Coronary artery (tissue), 2 donors: ENCODE measurements around the gene PADI1.

ENCODE experiments used
- DNase-seq: peaks from one replicate; pipeline ENCODE4 v3.0.0-alpha.2; 2017; ENCODE audit warnings: low spot score
- H3K27ac ChIP-seq, 2 donors: fragments of 200-600 bp; sonication (generic); one replicate each; pipeline ENCODE4 v1.5.1; 2016 to 2019
- H3K4me3 ChIP-seq: fragments of 200-600 bp; sonication (generic); 2 replicates; pipeline ENCODE4 v1.5.1; 2016; ENCODE audit warnings: mild to moderate bottlenecking, moderate library complexity
- CTCF ChIP-seq: fragments of 200-600 bp; sonication (generic); IDR thresholded peaks from one replicate; pipeline ENCODE4 v1.5.1; 2019; ENCODE audit warnings: antibody characterized with exemption

Gene PADI1

GRCh38 chr1:17162941-17163340, 42.0 kb upstream of the PADI1 start:
- Histone ChIP-seq H3K4me3 (no peak overlapping the region), H3K27ac (no peak overlapping the region)
- no peak for TF ChIP-seq CTCF
- peak; percentile 49 for DNase-seq

DNA sequence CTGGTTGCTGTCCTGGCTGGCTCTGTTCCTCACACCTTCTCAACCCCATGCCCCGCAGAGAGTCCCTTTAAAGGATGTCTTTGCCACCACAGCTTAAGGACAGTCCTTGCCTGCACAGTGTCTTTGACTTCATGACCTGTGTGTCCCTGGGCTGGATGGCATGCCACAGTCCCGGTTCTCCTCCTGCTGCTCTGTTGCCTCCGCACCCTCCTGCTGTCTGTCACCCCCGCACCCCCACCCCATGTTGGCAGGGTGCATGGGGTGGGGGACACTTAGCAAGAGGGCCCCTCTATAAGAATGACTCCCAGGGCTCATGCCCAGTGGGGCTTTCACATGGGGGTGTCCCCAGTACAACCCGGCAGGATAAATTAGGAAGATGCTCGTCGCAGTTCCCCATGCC, 41.6 kb upstream of the PADI1 start:
- Histone ChIP-seq H3K27ac (no peak overlapping the region), H3K4me3 (no peak overlapping the region)
- DNase-seq: peak; percentile 62
- TF ChIP-seq CTCF: no peak

GRCh38 chr1:17163789-17164666, 40.9 kb upstream of the PADI1 start:
- TF ChIP-seq CTCF: no peak
- Histone ChIP-seq H3K27ac (no peak overlapping the region), H3K4me3 (no peak overlapping the region)
- no peak for DNase-seq

DNA sequence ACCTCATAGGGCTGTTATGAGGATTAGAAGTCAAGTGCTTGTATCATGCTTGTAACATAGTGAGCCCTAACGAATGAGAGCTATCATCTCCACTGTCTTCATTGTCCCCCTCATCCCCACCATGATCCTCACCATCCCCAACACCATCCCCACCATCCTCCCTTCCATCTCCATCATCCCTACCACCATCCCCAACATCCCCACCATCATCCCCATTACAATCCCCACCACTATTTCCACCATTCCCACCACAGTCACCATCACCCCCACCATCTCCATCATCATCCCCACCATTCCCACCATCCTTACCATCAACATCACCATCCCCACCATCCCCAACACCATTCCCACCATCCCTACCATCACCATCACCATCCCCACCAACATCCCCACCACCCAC, 39.1 kb upstream of the PADI1 start:
- no peak for DNase-seq
- H3K27ac ChIP-seq: no peak overlapping the region
- H3K4me3 ChIP-seq: no peak overlapping the region
- TF ChIP-seq CTCF: no peak

- no peak for DNase-seq
- Histone ChIP-seq H3K27ac (no peak overlapping the region), H3K4me3 (no peak overlapping the region)
- no peak for TF ChIP-seq CTCF
These were observed 37.7 kb upstream of the PADI1 start for GRCh38 chr1:17167041-17167785.

GRCh38 chr1:17167786-17168090, 37.2 kb upstream of the PADI1 start:
- DNase-seq: no peak
- no peak overlapping the region for H3K27ac ChIP-seq
- no peak overlapping the region for H3K4me3 ChIP-seq
- no peak for TF ChIP-seq CTCF
